ENCODE measurements around the gene UQCRFS1. TPM values are rescaled to one million over a fixed set of nuclear protein-coding genes. Genes with fewer than 3 reads are reported as not detected.

The UQCRFS1 gene
- total RNA-seq, 6 experiments from 2014 or later = 23.9 to 39.0 (median 27.5) TPM

- Histone ChIP-seq H3K4me3 (no peak overlapping the region), H3K27me3 (no peaks in the 10 kb centered on the region), H3K36me3 (no peaks in the 10 kb centered on the region), H3K27ac (no peak overlapping the region), H3K9me3 (no peaks in the 10 kb centered on the region), H3K4me1 (no peaks in the 10 kb centered on the region)
- TF ChIP-seq POLR2A (IDR thresholded peaks at IDR 0.05) (no peak), CTCF (IDR thresholded peaks at IDR 0.05) (no peak)
- 49% methylated on average over 4 of the region's 9 CpGs for WGBS (ENCODE audit: insufficient coverage, low coverage, low lambda C conversion rate, missing lambda C conversion rate)
- ATAC-seq = no peak
- intact Hi-C loops (cut with DNase I) = no loop called here
- DNase-seq = no peak
These were observed 35.4 kb upstream of the UQCRFS1 start for GRCh38 chr19:29248332-29248844.

- Histone ChIP-seq H3K4me1 (no peaks in the 10 kb centered on the region), H3K27ac (no peak overlapping the region), H3K9me3 (no peaks in the 10 kb centered on the region), H3K27me3 (no peaks in the 10 kb centered on the region), H3K36me3 (no peaks in the 10 kb centered on the region), H3K4me3 (no peak overlapping the region)
- intact Hi-C loops (cut with DNase I) = no loop called here
- ATAC-seq = no peak
- TF ChIP-seq CTCF (IDR thresholded peaks at IDR 0.05) (no peak), POLR2A (IDR thresholded peaks at IDR 0.05) (no peak)
- 12% methylated on average over 6 of the region's 9 CpGs for WGBS (ENCODE audit: insufficient coverage, low coverage, low lambda C conversion rate, missing lambda C conversion rate)
- DNase-seq = no peak
These were observed 34.9 kb upstream of the UQCRFS1 start for GRCh38 chr19:29247872-29248271.

GRCh38 chr19:29247471-29247870, 34.5 kb upstream of the UQCRFS1 start:
- intact Hi-C loops (cut with DNase I) = no loop called here
- Histone ChIP-seq H3K27me3 (no peaks in the 10 kb centered on the region), H3K4me1 (no peaks in the 10 kb centered on the region), H3K36me3 (no peaks in the 10 kb centered on the region), H3K27ac (no peak overlapping the region), H3K4me3 (no peak overlapping the region), H3K9me3 (no peaks in the 10 kb centered on the region)
- TF ChIP-seq CTCF (IDR thresholded peaks at IDR 0.05) = no peak
- no peak for TF ChIP-seq POLR2A (IDR thresholded peaks at IDR 0.05)
- ATAC-seq = no peak
- 44% methylated on average over 9 of the region's 9 CpGs for WGBS (ENCODE audit: insufficient coverage, low coverage, low lambda C conversion rate, missing lambda C conversion rate)
- no peak for DNase-seq

GRCh38 chr19:29247051-29247450, 34.1 kb upstream of the UQCRFS1 start:
- intact Hi-C loops (cut with DNase I) = no loop called here
- DNase-seq = no peak
- no peaks in the 10 kb centered on the region for H3K27me3 ChIP-seq

More at GRCh38 chr19:29247051-29247450, 34.1 kb upstream of the UQCRFS1 start:
- H3K9me3 ChIP-seq = no peaks in the 10 kb centered on the region
- H3K4me1 ChIP-seq = no peaks in the 10 kb centered on the region
- no peak overlapping the region for H3K4me3 ChIP-seq
- TF ChIP-seq CTCF (IDR thresholded peaks at IDR 0.05) = no peak
- no peak for TF ChIP-seq POLR2A (IDR thresholded peaks at IDR 0.05)
- no peak for ATAC-seq
- no peaks in the 10 kb centered on the region for H3K36me3 ChIP-seq
- no peak overlapping the region for H3K27ac ChIP-seq
- 39% methylated on average over 3 of the region's 3 CpGs for WGBS (ENCODE audit: insufficient coverage, low coverage, low lambda C conversion rate, missing lambda C conversion rate)
